Adrenal gland (tissue), 12 donors: ENCODE measurements around the gene RIMS3. TPM values are rescaled to one million over a fixed set of nuclear protein-coding genes. Genes with fewer than 3 reads are reported as not detected.
"Not testable (repeated sequence)": the region's sequence is repeated elsewhere in the genome, so short reads cannot be mapped to it uniquely, and the experiment has no call there.

Experiments
- DNase-seq, 7 donors: peaks; one replicate each; pipeline ENCODE4 v3.0.0-alpha.2; 2019 to 2020
- H3K27ac ChIP-seq, 5 donors: fragments of 200-600 bp; sonication (generic) in 4 of 5; 1 replicate in 3 of 5; 2 replicates in 2 of 5; pipeline versions ENCODE4 v1.5.1 to v1.8.0; 2016 to 2020; ENCODE audit warnings: mild to moderate bottlenecking in 1 of 5
- H3K27me3 ChIP-seq: fragments of 200-600 bp; 2 replicates; pipeline ENCODE4 v1.8.0; 2021
- H3K36me3 ChIP-seq, 2 donors: fragments of 200-600 bp; replicated peaks in 1 of 2; 1 replicate in 1 of 2; 2 replicates in 1 of 2; pipeline versions ENCODE4 v1.5.1 to v1.8.0; 2018 to 2022
- H3K4me1 ChIP-seq, 2 donors: fragments of 200-600 bp; replicated peaks in 1 of 2; 1 replicate in 1 of 2; 2 replicates in 1 of 2; pipeline versions ENCODE4 v1.5.1 to v1.8.0; 2018 to 2021
- H3K4me3 ChIP-seq, 4 donors: fragments of 200-600 bp; sonication (generic) in 3 of 4; one replicate each; pipeline ENCODE4 v1.5.1; 2016 to 2018
- H3K9me3 ChIP-seq, 3 donors: fragments of 200-600 bp; sonication (generic) in 1 of 3; replicated peaks in 1 of 3; 1 replicate in 2 of 3; 2 replicates in 1 of 3; pipeline versions ENCODE4 v1.5.1 to v1.8.0; 2016 to 2021
- POLR2A ChIP-seq, 2 donors: fragments of 450-650 bp; IDR thresholded peaks; one replicate each; pipeline ENCODE4 v1.6.1; 2017; ENCODE audit warnings: antibody characterized with exemption in 2 of 2, mild to moderate bottlenecking in 2 of 2, moderate library complexity in 1 of 2
- WGBS, 4 donors: extraction: QIAGEN DNeasy Blood & Tissue Kit in 2 of 4; methylation state at CpG; one replicate each; pipeline versions ENCODE4 v1.1.5 to v1.1.7; 2013 to 2017; 5-methylcytosine and 5-hydroxymethylcytosine counted together
- intact Hi-C, 2 donors: fragments of 100-400 bp; cut with DNase I; formaldehyde crosslinking; loops; one replicate each; pipeline versions ENCODE4 v1.14.1 to v1.15.0; 2022 to 2023
- polyA plus RNA-seq, 3 donors: library from polyadenylated mRNA; stranded (reverse); fragments of 200-250 nt in 2 of 3; fragments of 350-450 nt in 1 of 3; fragmentation: Illumina TruSeq in 1 of 3; extraction: RNeasy Lipid Tissue Mini Kit (QIAGEN cat#74804) in 1 of 3; gene quantifications; one replicate each; pipeline ENCODE4 v1.2.3, GENCODE V29; 2013 to 2014
- total RNA-seq, 9 donors: library from RNA; depleted of rRNA in 4 of 9; stranded (reverse); fragments of >200 nt in 4 of 9; fragments of 120-200 nt in 1 of 9; fragmentation: NEBNext Ultra II Directional in 1 of 9; extraction: Animal tissue kit (Norgen Biotek cat#: 25700) in 1 of 9; gene quantifications; one replicate each; pipeline versions ENCODE4 v1.1.0 to v1.2.4, GENCODE V29; 2013 to 2023
- TF ChIP-seq, protein P1 (sequence below), 6 experiments: fragments of 450-650 bp in 4 of 6; fragments of 200-600 bp in 2 of 6; sonication (generic) in 1 of 6; IDR thresholded peaks; 1 replicate in 5 of 6; 2 replicates in 1 of 6; pipeline versions ENCODE4 v1.5.1 to v1.8.0; 2016 to 2021; ENCODE audit warnings: antibody characterized with exemption in 6 of 6, mild to moderate bottlenecking in 2 of 6, moderate library complexity in 1 of 6
- donor health status: healthy with polysubstance abuse.
- donor health status: Bipolar disorder and iron deficiency.
- donor health status: DM: yes; HTN: yes; CAD: no.
- donor health status: DM: no; HTN: no; CAD: no.
- donor health status: DM: no; HTN: no; CAD: no.
- donor health status: DM: yes; HTN: yes; CAD: no.

Gene RIMS3
- total and polyA plus RNA-seq, 12 donors: 0.84 to 10.3 (median 3.5) TPM

GRCh38 chr1:40634901-40635655 lies 30.4 kb downstream of the RIMS3 start:
- H3K27me3 ChIP-seq: no peaks in the 10 kb centered on the region
- H3K4me1 ChIP-seq: peaks cover 12 to 19% of the 10 kb centered on the region in 2 donors
- intact Hi-C loops: no loop called here
- peak overlapping the region in 2 of 5 donors; percentile 21 to 64 for H3K27ac ChIP-seq
- H3K4me3 ChIP-seq: no peak overlapping the region
- 65 to 73% (median 72%) methylated on average over 6 of the region's 6 CpGs for WGBS, 4 donors
- TF ChIP-seq, protein P1, sequence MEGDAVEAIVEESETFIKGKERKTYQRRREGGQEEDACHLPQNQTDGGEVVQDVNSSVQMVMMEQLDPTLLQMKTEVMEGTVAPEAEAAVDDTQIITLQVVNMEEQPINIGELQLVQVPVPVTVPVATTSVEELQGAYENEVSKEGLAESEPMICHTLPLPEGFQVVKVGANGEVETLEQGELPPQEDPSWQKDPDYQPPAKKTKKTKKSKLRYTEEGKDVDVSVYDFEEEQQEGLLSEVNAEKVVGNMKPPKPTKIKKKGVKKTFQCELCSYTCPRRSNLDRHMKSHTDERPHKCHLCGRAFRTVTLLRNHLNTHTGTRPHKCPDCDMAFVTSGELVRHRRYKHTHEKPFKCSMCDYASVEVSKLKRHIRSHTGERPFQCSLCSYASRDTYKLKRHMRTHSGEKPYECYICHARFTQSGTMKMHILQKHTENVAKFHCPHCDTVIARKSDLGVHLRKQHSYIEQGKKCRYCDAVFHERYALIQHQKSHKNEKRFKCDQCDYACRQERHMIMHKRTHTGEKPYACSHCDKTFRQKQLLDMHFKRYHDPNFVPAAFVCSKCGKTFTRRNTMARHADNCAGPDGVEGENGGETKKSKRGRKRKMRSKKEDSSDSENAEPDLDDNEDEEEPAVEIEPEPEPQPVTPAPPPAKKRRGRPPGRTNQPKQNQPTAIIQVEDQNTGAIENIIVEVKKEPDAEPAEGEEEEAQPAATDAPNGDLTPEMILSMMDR (IDR thresholded peaks at IDR 0.05): no peak
- TF ChIP-seq POLR2A (IDR thresholded peaks at IDR 0.05): no peak
- H3K9me3 ChIP-seq: no peaks in the 10 kb centered on the region
- no peaks in the 10 kb centered on the region for H3K36me3 ChIP-seq
- DNase-seq: peak in 2 of 7 donors; percentile 15 to 37

- Histone ChIP-seq H3K27me3 (no peaks in the 10 kb centered on the region), H3K36me3 (no peaks in the 10 kb centered on the region), H3K27ac (peak overlapping the region in 3 of 5 donors; percentile 9 to 64 (median 20)), H3K4me3 (no peak overlapping the region), H3K9me3 (no peaks in the 10 kb centered on the region), H3K4me1 (peaks cover 12 to 19% of the 10 kb centered on the region in 2 donors)
- intact Hi-C loops: no loop called here
- no peak for TF ChIP-seq POLR2A (IDR thresholded peaks at IDR 0.05)
- TF ChIP-seq, protein P1 (IDR thresholded peaks at IDR 0.05): no peak
- 20 to 40% (median 33%) methylated on average over 2 of the region's 2 CpGs for WGBS, 4 donors
- peak; percentile 73 to 91 (median 81) for DNase-seq
Observed at GRCh38 chr1:40633931-40634376, 31.5 kb downstream of the RIMS3 start.

GRCh38 chr1:40633523-40633922 lies 32.0 kb downstream of the RIMS3 start:
- Histone ChIP-seq H3K4me1 (peaks cover 12 to 19% of the 10 kb centered on the region in 2 donors), H3K36me3 (no peaks in the 10 kb centered on the region), H3K9me3 (no peaks in the 10 kb centered on the region), H3K27me3 (no peaks in the 10 kb centered on the region), H3K4me3 (no peak overlapping the region), H3K27ac (peak overlapping the region in 2 of 5 donors; percentile 20 to 64)
- no peak for DNase-seq
- TF ChIP-seq, protein P1 (IDR thresholded peaks at IDR 0.05): no peak
- intact Hi-C loops: no loop called here

DNA sequence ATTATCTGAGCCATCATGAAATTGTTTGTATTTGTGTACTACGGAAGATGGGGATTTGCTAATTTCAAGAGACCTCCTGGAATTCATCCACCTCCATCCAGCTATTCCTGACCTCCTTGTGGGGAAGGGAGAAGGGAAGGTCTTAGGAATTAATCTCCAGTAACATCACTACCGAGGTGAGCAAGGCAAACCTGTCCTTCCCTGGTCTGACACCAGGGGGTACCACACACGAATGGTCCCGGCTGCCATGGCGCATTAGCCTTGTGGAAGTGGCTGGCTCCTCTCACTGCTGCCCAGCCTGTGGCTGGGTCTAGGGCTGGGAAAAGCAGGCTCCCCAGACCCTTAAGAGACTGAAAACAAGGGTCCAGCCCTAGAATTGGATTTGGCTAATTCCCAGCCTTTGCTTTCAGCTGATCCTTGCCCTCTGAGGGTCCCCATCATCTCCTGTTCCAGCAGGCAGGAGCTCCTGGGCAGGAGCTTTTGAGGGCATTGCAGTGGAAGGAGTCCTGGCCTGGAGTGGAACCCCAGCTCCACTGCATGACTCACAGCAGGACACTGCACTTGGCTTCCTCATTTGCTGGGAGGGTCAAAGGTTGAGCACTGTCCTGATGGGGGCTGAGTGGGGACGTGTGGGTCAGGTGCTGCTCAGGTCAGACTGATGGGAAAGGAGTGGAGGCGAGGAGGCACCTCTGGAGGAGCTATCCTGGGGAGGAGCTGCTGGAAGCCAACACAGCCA lies 34.8 kb downstream of the RIMS3 start:
- intact Hi-C loops: no loop called here
- Histone ChIP-seq H3K4me1 (peaks cover 12 to 19% of the 10 kb centered on the region in 2 donors), H3K36me3 (no peaks in the 10 kb centered on the region), H3K4me3 (no peak overlapping the region), H3K27me3 (no peaks in the 10 kb centered on the region), H3K27ac (no peak overlapping the region), H3K9me3 (no peaks in the 10 kb centered on the region)
- peak in 5 of 7 donors; percentile 45 to 81 (median 67) for DNase-seq
- 57 to 67% (median 63%) methylated on average over 7 of the region's 7 CpGs for WGBS, 4 donors
- no peak for TF ChIP-seq POLR2A (IDR thresholded peaks at IDR 0.05)
- TF ChIP-seq, protein P1 (IDR thresholded peaks at IDR 0.05): peak; percentile 19 to 63 (median 50)

GRCh38 chr1:40629546-40629945 lies 35.9 kb downstream of the RIMS3 start:
- H3K27me3 ChIP-seq, H3K27ac ChIP-seq, H3K4me3 ChIP-seq, DNase-seq, H3K9me3 ChIP-seq, H3K36me3 ChIP-seq: not testable (repeated sequence)
- intact Hi-C loops: loop anchor here in 1 of 2 donors (5.0 to 10.0 kb wide), 3 partner anchors 38 to 215 kb away; partner anchors contain the start of gene RIMS3
- 80 to 96% (median 92%) methylated on average over 4 of the region's 4 CpGs for WGBS, 4 donors
- peaks cover 12% of the 10 kb centered on the region in 2 donors for H3K4me1 ChIP-seq
